IPS-18a (cell line): ENCODE measurements around the gene LPIN3.
"Not testable (repeated sequence)": the region's sequence is repeated elsewhere in the genome, so short reads cannot be mapped to it uniquely, and the experiment has no call there.

ENCODE experiments used
- H3K27ac ChIP-seq: one replicate; pipeline ENCODE4 v1.5.1; 2013; ENCODE audit warnings: low read length
- H3K27me3 ChIP-seq: one replicate; pipeline ENCODE4 v1.6.1; 2013; ENCODE audit warnings: mild to moderate bottlenecking, low read length; ENCODE audit not compliant: control insufficient read depth, insufficient read depth
- H3K36me3 ChIP-seq: one replicate; pipeline ENCODE4 v1.6.1; 2013; ENCODE audit warnings: low read depth, low read length; ENCODE audit not compliant: control insufficient read depth
- H3K4me1 ChIP-seq: one replicate; pipeline ENCODE4 v1.6.1; 2013; ENCODE audit warnings: low read depth, low read length; ENCODE audit not compliant: control insufficient read depth
- H3K4me3 ChIP-seq: one replicate; pipeline ENCODE4 v1.5.1; 2013; ENCODE audit warnings: low read length
- H3K9ac ChIP-seq: one replicate; pipeline ENCODE4 v1.6.1; 2013; ENCODE audit warnings: mild to moderate bottlenecking, low read length, moderate library complexity
- H3K9me3 ChIP-seq: one replicate; pipeline ENCODE4 v1.6.1; 2013; ENCODE audit warnings: low read depth, low read length; ENCODE audit not compliant: control insufficient read depth

LPIN3 gene

DNA sequence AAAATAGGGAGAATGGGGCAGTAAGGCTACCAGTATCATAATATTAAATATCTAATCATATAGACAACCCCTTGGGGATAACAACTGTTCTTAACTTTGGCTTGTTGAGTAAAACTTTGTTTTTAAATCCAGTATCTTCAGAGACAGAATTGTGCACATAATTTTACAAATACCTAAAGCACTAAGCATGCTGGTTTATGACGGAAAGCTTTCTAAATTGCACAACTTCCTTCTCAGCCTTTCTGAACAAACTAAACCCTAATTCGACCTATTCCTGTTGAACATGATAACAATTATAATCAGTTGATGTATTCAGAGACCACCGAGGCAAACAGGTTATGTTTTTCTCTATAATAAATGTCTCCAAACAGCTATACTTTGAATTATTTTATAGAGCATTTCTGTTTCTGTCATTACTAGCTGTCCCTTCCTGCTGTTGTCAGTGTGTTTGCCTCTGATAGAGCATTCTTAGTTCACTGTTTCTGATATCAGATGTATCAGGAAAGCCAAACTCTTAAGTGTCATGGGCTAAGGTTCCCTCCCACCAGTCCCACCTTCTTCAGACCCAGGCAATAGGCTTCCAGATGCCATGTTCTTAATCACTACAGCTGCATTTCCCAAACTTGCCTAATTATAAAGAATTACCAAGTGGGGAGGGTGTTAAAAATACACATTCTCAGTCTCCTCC lies 31.8 kb upstream of the LPIN3 start:
- no peak overlapping the region for H3K27ac ChIP-seq
- H3K27me3 ChIP-seq, result no peaks in the 10 kb centered on the region
- H3K4me1 ChIP-seq, result peaks cover 12% of the 10 kb centered on the region
- H3K9ac ChIP-seq, result no peak overlapping the region
- no peak overlapping the region for H3K4me3 ChIP-seq
- no peaks in the 10 kb centered on the region for H3K9me3 ChIP-seq
- no peaks in the 10 kb centered on the region for H3K36me3 ChIP-seq

DNA sequence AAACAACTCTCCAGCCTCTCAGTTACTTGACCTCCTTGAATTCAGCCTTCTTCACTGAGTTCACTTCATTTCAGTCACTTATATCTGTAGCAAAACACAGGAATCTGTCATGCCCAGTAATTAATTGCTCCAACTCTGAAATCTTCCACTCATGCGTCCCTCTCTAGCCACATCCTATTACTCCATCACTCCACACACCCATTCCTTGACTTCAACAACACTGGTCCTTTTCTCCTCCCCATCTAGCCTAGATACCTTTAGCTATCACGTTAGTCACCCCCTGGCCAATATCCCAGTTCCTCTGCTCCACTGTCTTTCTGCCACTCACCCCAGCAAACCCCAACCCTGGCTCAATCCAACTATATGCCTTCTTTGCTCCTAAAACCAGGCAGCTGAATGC lies 30.8 kb upstream of the LPIN3 start:
- H3K27ac ChIP-seq, result no peak overlapping the region
- peaks cover 12% of the 10 kb centered on the region for H3K4me1 ChIP-seq
- H3K9me3 ChIP-seq, result no peaks in the 10 kb centered on the region
- no peaks in the 10 kb centered on the region for H3K36me3 ChIP-seq
- H3K4me3 ChIP-seq, result no peak overlapping the region
- H3K9ac ChIP-seq, result no peak overlapping the region
- no peaks in the 10 kb centered on the region for H3K27me3 ChIP-seq

DNA sequence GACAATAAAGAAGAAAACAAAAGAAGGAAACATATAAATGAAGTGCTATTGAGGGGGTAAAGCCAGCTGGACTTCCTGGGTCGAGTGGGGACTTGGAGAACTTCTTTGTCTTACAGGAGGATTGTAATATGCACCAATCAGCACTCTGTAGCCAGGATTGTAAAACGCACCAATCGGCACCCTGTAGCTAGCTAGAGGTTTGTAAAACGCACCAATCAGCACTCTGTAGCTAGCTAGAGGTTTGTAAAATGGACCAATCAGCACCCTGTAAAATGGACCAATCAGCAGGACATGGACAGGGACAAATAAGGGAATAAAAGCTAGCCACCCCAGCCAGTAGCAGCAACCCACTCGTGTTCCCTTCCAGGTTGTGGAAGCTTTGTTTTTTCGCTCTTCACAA lies 28.6 kb upstream of the LPIN3 start:
- H3K9ac ChIP-seq, H3K4me3 ChIP-seq: not testable (repeated sequence)

DNA sequence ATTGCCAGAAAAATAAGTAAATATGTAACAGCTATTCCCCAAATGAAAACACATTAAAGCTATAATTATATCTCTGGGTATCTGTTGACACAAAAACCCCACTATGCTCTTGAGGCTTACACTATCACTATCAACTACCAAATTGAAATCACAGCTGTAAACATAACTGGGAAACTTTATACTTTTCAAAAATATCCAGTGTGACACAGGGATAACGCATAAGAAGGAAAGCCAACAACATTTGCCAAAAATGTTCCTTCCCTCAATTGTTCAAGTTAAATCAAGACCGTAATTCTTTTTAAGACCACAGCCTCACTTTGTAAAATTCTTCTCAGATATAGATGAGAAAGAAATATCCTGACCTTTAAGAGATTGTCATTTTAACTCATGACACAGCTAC lies 26.2 kb upstream of the LPIN3 start:
- H3K27me3 ChIP-seq, result peaks cover 14% of the 10 kb centered on the region
- H3K4me1 ChIP-seq, result peaks cover 5% of the 10 kb centered on the region
- no peaks in the 10 kb centered on the region for H3K9me3 ChIP-seq
- H3K27ac ChIP-seq, result no peak overlapping the region
- no peak overlapping the region for H3K9ac ChIP-seq
- H3K4me3 ChIP-seq, result no peak overlapping the region
- no peaks in the 10 kb centered on the region for H3K36me3 ChIP-seq

More for the DNA sequence above, 28.6 kb upstream of the LPIN3 start:
- H3K9me3 ChIP-seq, H3K27ac ChIP-seq, H3K27me3 ChIP-seq, H3K36me3 ChIP-seq: not testable (repeated sequence)
- peaks cover 12% of the 10 kb centered on the region for H3K4me1 ChIP-seq

DNA sequence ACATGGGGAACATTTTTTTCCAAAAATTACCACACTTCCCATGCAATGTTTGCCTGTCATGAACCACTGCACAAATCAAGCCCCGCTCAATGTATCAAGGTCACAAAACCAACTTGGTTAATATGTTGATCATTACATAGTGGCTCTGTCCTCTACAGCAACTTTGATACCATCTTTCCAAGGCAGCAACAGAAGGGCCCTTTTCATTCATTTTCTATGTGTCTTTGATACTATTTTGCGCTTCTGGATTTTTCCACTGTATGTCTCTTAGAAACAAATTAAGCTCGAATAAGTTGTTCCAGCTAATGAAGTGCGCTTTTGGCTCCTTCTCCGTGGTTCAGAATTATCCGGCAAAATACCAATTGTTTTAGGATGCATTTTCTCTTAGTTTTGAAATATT lies 24.6 kb upstream of the LPIN3 start:
- Histone ChIP-seq H3K4me1 (peaks cover 5% of the 10 kb centered on the region), H3K27me3 (peaks cover 14% of the 10 kb centered on the region), H3K36me3 (no peaks in the 10 kb centered on the region), H3K9ac (no peak overlapping the region), H3K9me3 (no peaks in the 10 kb centered on the region), H3K27ac (no peak overlapping the region), H3K4me3 (peak overlapping the region; percentile 77)

DNA sequence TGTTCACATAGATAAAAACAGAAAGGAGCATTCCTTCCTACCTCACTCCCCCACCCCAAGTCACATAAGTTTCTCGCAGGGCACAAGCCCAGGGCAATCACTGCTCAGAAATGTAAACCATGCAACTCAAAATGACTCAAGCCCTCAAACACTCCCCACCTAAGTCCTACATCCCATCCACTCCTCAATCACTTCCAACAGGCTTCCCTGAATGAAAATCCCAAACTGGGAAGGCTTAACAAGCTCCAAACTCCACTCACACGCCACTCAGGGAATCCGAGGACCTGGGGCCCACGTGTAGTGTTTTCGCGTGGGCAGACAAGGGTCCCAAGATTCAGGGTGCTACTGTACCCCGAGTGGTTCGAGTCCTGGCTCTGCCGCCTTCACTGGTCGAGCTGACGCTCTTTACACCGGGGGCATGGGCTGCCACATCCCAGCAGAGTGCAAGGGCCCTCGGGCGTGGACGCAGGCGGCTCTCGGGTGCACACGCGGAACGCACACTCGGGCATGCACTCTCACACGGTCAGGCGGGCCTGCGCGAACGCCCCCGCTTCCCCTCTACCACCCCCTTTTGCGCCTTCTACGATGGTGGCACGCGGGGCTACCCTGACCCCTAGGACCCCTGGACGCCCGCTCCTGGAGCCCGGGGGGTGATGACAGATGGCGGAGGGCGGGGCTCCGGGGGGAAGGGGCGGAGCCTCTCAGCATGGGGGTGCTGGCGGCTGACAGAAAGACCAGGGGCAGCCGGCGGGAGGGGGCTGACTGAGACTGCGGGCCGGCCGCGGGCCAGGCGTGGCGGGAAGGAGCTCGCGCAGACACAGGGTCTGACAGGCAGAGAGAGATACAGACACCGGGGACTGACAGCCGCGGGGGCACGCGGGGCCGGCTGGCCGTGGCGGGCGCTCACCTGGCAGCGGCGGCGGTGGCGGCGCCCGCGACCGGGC lies 23.7 kb upstream of the LPIN3 start:
- H3K27ac ChIP-seq, result no peak overlapping the region
- H3K4me3 ChIP-seq, result peak overlapping the region; percentile 77
- no peaks in the 10 kb centered on the region for H3K36me3 ChIP-seq
- peaks cover 14% of the 10 kb centered on the region for H3K27me3 ChIP-seq
- H3K9me3 ChIP-seq, result no peaks in the 10 kb centered on the region
- peak overlapping the region; percentile 34 for H3K9ac ChIP-seq
- H3K4me1 ChIP-seq, result peaks cover 5% of the 10 kb centered on the region

DNA sequence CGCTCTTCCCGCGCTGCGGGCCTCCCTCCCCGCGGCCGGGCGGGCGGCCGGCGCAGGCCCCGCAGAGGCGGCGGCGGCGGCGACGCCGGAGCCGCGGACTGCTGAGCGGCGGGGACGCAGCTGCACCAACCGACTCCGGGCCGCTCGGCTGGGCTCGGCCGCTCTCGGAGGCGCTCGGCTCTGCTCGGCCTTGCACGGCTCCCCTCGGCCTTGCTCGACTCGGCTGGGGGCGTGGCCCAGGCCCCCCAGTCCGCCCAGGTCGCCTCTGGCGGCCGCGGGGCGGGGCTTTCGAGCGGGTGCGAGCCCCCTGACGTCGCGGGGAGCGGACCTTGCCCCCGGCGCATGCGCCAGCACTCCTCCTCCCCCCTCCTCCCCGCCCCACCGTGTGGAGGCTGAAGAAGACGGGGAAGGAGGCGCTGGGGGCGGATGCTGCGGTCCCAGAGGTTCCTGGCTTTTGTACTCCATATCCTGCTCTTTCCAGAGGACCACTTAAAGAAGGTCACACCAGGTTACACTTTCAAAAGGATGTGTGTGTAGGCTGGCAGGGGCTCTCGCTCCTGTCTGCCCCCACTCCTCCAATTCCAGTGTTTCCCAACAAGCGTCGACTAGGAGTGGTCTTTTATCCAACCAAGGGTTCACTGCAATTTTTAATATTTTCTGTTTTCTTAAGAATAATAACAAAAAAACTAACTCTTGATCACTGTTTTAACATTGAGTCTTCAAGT lies 22.9 kb upstream of the LPIN3 start, which contains the start of gene ZHX3:
Gene ZHX3 (minus strand): TSS at position 186 of the 725 bp plus-strand sequence. CDS start 112,815 bp downstream, outside the sequence.
- Histone ChIP-seq H3K4me1 (peaks cover 5% of the 10 kb centered on the region), H3K36me3 (no peaks in the 10 kb centered on the region), H3K9me3 (no peaks in the 10 kb centered on the region), H3K9ac (peak within 1 kb of the TSS; percentile 34), H3K4me3 (peak within 1 kb of the TSS; percentile 77), H3K27ac (no peak within 1 kb of the TSS), H3K27me3 (peaks cover 14% of the 10 kb centered on the region)

DNA sequence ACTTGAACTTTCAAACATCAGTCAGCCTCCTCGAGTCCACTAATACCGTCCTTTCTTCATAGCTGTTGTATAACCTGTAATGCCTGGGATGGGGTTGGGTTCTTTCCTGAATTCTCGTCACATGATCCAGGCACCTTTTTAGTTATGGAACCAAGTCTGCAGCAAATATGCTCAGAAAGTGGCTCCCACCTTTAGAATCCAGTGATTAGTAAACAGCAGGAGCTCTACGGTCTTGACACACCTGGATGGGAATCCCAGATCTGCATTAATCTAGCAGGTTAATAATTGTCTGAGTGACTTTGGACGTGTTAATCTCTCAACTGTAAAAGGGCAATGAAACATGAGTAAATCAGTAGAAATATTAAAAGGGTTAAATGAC lies 22.4 kb upstream of the LPIN3 start:
- Histone ChIP-seq H3K27me3 (peaks cover 14% of the 10 kb centered on the region), H3K36me3 (no peaks in the 10 kb centered on the region), H3K9me3 (no peaks in the 10 kb centered on the region), H3K9ac (peak overlapping the region; percentile 24), H3K4me3 (peak overlapping the region; percentile 58), H3K4me1 (peaks cover 5% of the 10 kb centered on the region), H3K27ac (no peak overlapping the region)

DNA sequence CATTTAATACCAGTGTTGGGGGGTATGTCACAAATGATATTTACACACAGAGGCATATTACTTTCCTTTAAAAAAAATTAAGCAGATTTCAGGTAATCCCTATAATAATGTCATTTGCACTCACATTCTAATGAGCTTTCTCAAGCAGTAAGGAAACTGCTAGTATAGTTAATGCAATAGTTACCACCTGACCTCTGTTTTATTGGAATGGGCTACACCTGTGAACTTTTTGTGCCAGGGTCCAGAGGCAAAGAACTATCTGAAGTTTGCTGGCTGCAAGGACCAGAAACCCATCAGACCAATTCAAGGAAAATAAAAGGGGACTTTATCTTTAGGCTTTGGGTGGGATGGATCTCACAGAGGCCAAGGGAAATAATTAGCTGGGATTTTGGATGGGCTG lies 20.2 kb upstream of the LPIN3 start:
- Histone ChIP-seq H3K4me1 (peaks cover 5% of the 10 kb centered on the region), H3K9ac (no peak overlapping the region), H3K36me3 (no peaks in the 10 kb centered on the region), H3K9me3 (no peaks in the 10 kb centered on the region), H3K4me3 (no peak overlapping the region), H3K27ac (no peak overlapping the region), H3K27me3 (peaks cover 14% of the 10 kb centered on the region)

DNA sequence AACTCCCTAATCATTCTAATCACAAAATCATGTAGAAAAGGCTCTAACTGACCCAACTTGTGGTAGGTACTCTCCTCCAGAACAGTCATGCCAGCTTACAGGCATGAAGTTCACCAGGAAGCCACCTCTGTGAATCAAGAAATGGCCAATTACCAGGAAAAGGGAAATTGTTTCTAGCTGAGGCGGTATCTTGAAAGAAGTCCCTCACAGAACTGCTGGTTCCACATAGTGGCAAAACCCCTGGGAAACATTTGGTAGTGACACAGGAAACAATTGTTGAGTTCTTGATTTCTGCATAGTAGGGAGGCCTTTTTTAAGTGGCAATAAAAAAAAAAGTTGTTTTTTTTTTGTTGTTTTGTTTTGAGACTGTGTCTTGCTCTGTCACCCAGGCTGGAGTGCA lies 19.6 kb upstream of the LPIN3 start:
- Histone ChIP-seq H3K9me3 (no peaks in the 10 kb centered on the region), H3K27me3 (peaks cover 13% of the 10 kb centered on the region), H3K36me3 (no peaks in the 10 kb centered on the region)

DNA sequence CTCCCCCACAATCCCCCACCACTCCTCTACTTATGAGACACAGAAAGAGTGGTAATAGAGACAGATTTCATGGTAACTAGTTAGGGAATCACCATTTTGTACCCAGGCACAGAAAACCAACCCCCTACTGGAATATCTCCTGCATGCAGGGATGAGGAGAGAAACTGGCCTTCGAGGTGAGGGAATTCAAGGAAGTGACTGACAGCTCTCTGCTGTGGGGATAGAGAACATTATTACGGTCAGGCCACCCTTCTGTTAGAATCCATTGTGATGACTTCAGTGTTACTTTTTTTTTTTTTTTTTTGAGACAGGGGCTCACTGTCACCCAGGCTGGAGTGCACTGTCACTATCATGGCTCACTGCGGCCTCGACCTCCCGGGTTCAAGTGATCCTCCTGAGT lies 13.4 kb upstream of the LPIN3 start:
- Histone ChIP-seq H3K9ac (no peak overlapping the region), H3K4me3 (no peak overlapping the region), H3K4me1 (no peaks in the 10 kb centered on the region), H3K27ac (no peak overlapping the region), H3K9me3 (no peaks in the 10 kb centered on the region), H3K36me3 (no peaks in the 10 kb centered on the region), H3K27me3 (no peaks in the 10 kb centered on the region)

More for the DNA sequence above, 19.6 kb upstream of the LPIN3 start:
- H3K4me1 ChIP-seq, result peaks cover 5% of the 10 kb centered on the region
- H3K9ac ChIP-seq, result no peak overlapping the region
- no peak overlapping the region for H3K4me3 ChIP-seq
- H3K27ac ChIP-seq, result no peak overlapping the region
